Mucosa of stomach (tissue), 1 donor: ENCODE data around the gene PLXNB1.

Source experiments
- H3K27me3 ChIP-seq: one replicate; pipeline ENCODE4 v1.7.0; 2013; ENCODE audit warnings: mild to moderate bottlenecking, low read length; ENCODE audit not compliant: control insufficient read depth, insufficient read depth
- H3K36me3 ChIP-seq: one replicate; pipeline ENCODE4 v1.7.0; 2013; ENCODE audit warnings: low read length; ENCODE audit not compliant: control insufficient read depth, insufficient read depth
- H3K4me1 ChIP-seq: one replicate; pipeline ENCODE4 v1.7.0; 2013; ENCODE audit warnings: mild to moderate bottlenecking, low read length; ENCODE audit not compliant: control insufficient read depth, insufficient read depth
- H3K4me3 ChIP-seq: one replicate; pipeline ENCODE4 v1.7.0; 2013; ENCODE audit warnings: low read length
- H3K9ac ChIP-seq: one replicate; pipeline ENCODE4 v1.7.0; 2013; ENCODE audit warnings: mild to moderate bottlenecking, low read length, moderate library complexity
- H3K9me3 ChIP-seq: one replicate; pipeline ENCODE4 v1.7.0; 2013; ENCODE audit warnings: mild to moderate bottlenecking, low read length, moderate library complexity; ENCODE audit not compliant: control insufficient read depth
- donor health status: Pancreatic carcinoma.

PLXNB1 gene

DNA sequence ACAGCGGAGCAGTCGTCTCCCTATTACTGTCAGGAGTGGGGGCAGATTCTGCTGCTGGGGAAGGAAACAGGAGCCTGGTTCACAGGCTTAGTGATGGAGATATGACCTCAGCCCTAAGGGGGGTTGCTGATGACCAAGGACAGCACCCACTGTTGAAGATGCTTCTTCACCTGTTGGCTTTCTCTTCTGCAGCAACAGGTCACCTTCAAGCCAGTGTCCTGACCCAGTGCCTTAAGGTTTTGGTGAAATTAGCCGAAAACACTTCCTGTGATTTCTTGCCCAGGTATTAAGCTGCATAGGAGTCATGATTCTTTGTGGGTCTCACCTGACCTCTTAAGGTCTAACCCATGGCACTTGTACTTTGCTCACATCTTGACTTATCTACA lies 30.6 kb upstream of the PLXNB1 start:
- no peak overlapping the region for H3K4me3 ChIP-seq
- H3K36me3 ChIP-seq: no peaks in the 10 kb centered on the region
- H3K9ac ChIP-seq: no peak overlapping the region
- no peaks in the 10 kb centered on the region for H3K27me3 ChIP-seq
- H3K9me3 ChIP-seq: no peaks in the 10 kb centered on the region
- H3K4me1 ChIP-seq: peaks cover 10% of the 10 kb centered on the region

- no peaks in the 10 kb centered on the region for H3K27me3 ChIP-seq
- no peak overlapping the region for H3K9ac ChIP-seq
- no peaks in the 10 kb centered on the region for H3K9me3 ChIP-seq
- no peak overlapping the region for H3K4me3 ChIP-seq
- peaks cover 4% of the 10 kb centered on the region for H3K4me1 ChIP-seq
- no peaks in the 10 kb centered on the region for H3K36me3 ChIP-seq
These were observed 30.1 kb upstream of the PLXNB1 start for GRCh38 chr3:48459773-48460516.

DNA sequence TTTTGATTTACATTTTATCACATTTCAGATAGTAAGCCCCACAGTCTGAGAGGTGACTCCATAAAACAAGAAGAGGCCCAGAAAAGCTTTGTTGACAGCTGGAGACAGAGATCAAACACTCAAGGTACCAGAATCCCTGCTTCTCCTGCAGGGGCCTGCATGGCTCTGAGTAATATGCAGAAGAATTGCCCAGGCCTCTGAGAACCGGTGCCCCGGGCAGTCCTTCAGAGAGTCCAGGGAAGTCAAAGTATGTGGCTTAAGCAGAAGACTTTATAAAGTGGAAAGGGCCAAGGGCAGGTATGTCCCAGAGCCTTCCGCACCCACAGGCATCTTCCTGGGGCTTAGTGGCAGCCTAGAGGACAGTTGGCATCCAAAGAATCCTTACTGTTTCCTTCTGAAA lies 29.4 kb upstream of the PLXNB1 start:
- no peaks in the 10 kb centered on the region for H3K36me3 ChIP-seq

GRCh38 chr3:48456456-48456855 lies 26.6 kb upstream of the PLXNB1 start:
- Histone ChIP-seq H3K4me3 (no peak overlapping the region), H3K4me1 (no peaks in the 10 kb centered on the region), H3K36me3 (no peaks in the 10 kb centered on the region), H3K9ac (no peak overlapping the region), H3K27me3 (no peaks in the 10 kb centered on the region), H3K9me3 (no peaks in the 10 kb centered on the region)

More for the DNA sequence above, 29.4 kb upstream of the PLXNB1 start:
- no peaks in the 10 kb centered on the region for H3K4me1 ChIP-seq
- no peaks in the 10 kb centered on the region for H3K27me3 ChIP-seq
- H3K9me3 ChIP-seq: no peaks in the 10 kb centered on the region
- H3K9ac ChIP-seq: no peak overlapping the region
- no peak overlapping the region for H3K4me3 ChIP-seq

- Histone ChIP-seq H3K36me3 (no peaks in the 10 kb centered on the region), H3K4me1 (peaks cover 5% of the 10 kb centered on the region)
These were observed 21.4 kb upstream of the PLXNB1 start for GRCh38 chr3:48451270-48451669.

DNA sequence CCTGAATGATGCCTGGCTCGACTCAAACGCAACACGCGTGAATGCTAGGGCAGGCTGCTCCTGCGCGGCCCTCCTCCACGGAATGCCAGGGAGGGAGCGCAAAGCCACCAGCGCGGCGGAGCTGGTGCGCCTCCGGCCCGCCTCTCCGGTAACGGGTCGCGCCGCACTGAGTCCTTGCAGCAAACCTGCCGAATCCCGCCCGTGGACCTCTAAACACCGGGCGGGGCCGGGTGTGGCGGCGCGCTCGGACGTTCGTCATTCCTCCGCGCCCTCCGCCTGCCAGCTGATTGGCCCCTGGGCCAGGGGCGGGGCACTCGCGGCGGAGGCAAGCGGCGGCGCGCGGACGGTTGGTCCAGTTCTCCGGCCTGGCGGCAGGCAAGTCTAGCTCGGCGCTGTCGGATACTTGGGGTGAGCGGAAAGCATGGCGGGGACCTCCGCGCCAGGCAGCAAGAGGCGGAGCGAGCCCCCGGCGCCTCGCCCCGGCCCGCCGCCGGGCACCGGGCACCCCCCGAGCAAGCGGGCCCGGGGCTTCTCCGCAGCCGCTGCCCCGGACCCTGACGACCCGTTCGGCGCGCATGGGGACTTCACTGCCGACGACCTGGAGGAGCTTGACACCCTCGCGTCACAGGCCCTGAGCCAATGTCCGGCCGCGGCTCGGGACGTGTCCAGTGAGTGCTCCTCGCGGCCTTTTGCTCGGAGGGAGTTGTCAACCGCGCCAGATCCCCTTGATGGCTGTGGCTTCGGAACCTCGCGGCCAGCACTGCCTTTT lies 16.7 kb upstream of the PLXNB1 start, which contains the start of gene ATRIP:
TSS of gene ATRIP (plus strand) at position 313 of the 769 bp plus-strand sequence. CDS start at position 422, 109 bp downstream.
- no peaks in the 10 kb centered on the region for H3K27me3 ChIP-seq
- H3K9me3 ChIP-seq: no peaks in the 10 kb centered on the region
- peak within 1 kb of the TSS; percentile 80 for H3K4me3 ChIP-seq
- no peaks in the 10 kb centered on the region for H3K36me3 ChIP-seq
- H3K4me1 ChIP-seq: peaks cover 9% of the 10 kb centered on the region
- H3K9ac ChIP-seq: peak within 1 kb of the TSS; percentile 80

More at GRCh38 chr3:48451270-48451669, 21.4 kb upstream of the PLXNB1 start:
- Histone ChIP-seq H3K27me3 (no peaks in the 10 kb centered on the region), H3K4me3 (no peak overlapping the region), H3K9me3 (no peaks in the 10 kb centered on the region), H3K9ac (no peak overlapping the region)

DNA sequence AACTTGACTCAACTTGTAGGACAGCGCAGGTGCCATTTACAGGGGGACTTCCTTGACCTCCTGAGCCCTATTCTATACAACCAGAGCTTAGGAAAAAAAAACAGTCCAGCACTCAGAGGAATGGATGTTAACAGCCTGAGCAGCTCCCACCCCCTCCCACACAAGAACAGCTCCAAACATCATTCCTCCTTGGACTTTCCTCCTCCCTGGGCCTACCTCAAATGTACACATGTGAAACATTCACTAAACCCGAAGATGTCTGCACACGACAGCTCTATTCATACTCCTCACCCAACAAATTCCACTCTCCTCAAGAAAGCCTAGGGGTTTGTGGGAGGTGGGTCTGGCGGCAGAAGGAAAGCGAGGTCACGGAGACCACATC lies 16.1 kb upstream of the PLXNB1 start:
- H3K9ac ChIP-seq: peak overlapping the region; percentile 80
- no peaks in the 10 kb centered on the region for H3K9me3 ChIP-seq
- H3K27me3 ChIP-seq: no peaks in the 10 kb centered on the region
- no peaks in the 10 kb centered on the region for H3K36me3 ChIP-seq
- peaks cover 13% of the 10 kb centered on the region for H3K4me1 ChIP-seq
- H3K4me3 ChIP-seq: peak overlapping the region; percentile 80

DNA sequence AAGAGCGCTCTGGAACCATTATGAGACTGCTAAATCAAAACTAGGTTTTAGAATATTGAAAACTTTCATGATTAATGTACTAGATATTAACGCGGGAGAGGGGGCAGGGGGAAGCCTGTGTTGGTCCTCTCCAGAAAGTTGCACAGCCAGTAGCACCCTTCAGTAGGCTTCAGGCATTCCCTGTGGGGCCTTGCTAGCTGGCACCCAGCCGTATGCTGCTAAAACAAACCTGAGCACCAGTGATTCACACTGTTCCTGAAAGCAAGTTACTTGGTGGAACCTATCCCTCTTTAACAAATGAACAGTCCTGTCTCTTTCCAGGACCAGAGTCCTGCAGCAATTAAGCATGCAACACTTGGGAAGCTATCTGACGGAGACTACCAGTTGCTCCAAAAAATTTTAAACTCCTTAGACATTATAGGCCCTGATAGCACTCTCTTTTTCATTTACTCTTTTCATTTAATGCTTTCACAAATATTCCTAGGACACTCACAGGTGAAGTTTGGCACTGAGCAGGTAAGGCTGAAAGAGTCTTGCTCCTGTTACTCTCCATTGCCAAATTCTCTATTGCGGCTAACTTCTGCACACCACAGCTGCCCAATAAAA lies 15.5 kb upstream of the PLXNB1 start:
- Histone ChIP-seq H3K9ac (no peak overlapping the region), H3K9me3 (no peaks in the 10 kb centered on the region), H3K27me3 (no peaks in the 10 kb centered on the region), H3K4me1 (peaks cover 13% of the 10 kb centered on the region), H3K4me3 (peak overlapping the region; percentile 80), H3K36me3 (no peaks in the 10 kb centered on the region)

DNA sequence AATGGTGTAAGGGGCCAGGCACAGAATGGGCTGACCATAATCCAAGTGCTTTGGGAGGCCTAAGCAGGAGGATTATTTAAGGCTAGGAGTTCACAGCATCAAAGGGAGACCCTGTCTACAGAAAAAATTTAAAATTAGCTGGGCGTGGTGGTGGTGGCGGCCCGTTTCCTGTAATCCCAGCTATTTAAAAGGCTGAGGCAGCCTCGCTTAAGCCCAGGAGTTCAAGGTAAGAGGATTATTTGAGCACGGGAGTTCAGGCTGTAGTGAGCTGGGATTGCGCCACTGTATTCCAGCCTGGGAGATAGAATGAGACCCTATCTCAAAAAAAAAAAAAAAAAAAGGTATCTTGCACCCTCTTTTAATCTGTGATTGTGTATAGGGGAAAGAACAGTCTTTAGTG lies 12.1 kb upstream of the PLXNB1 start:
- H3K4me3 ChIP-seq: no peak overlapping the region
- peak overlapping the region; percentile 18 for H3K9ac ChIP-seq
- no peaks in the 10 kb centered on the region for H3K27me3 ChIP-seq
- H3K36me3 ChIP-seq: no peaks in the 10 kb centered on the region
- no peaks in the 10 kb centered on the region for H3K9me3 ChIP-seq
- peaks cover 7% of the 10 kb centered on the region for H3K4me1 ChIP-seq

DNA sequence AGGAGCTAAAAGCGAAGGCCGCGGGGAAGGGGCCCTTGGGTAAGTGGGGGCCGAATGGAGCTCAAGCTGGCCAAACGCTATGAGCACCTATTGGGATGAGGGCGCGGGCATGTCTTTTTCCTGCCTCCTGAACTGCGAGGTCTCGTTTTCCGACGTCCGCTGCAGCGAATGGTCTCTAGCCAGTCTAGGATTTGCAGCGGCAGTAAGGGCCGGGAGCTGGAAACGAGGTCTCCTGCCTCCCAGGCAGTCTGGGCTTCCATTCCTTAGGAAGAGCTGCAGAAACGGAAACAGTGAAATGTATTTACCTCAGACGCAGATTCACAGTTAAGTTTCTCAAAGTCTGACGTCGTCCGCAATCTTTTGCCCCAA lies 10.7 kb upstream of the PLXNB1 start:
- no peaks in the 10 kb centered on the region for H3K27me3 ChIP-seq
- H3K4me1 ChIP-seq: peaks cover 14% of the 10 kb centered on the region

GRCh38 chr3:48439820-48440589 lies 10.1 kb upstream of the PLXNB1 start, which contains the start of the genes CCDC51 and TMA7:
CCDC51 (minus strand) TSS chr3:48440119; CDS start chr3:48435128, 4,991 bp downstream.
TMA7 (plus strand) TSS chr3:48440257; CDS start chr3:48440297, 40 bp downstream.
- Histone ChIP-seq H3K9ac (peak within 1 kb of the TSS; percentile 93), H3K36me3 (no peaks in the 10 kb centered on the region), H3K27me3 (no peaks in the 10 kb centered on the region), H3K9me3 (no peaks in the 10 kb centered on the region), H3K4me1 (peaks cover 15% of the 10 kb centered on the region), H3K4me3 (peak within 1 kb of the TSS; percentile 98)

More for the DNA sequence above, 10.7 kb upstream of the PLXNB1 start:
- Histone ChIP-seq H3K36me3 (no peaks in the 10 kb centered on the region), H3K4me3 (peak overlapping the region; percentile 98), H3K9me3 (no peaks in the 10 kb centered on the region), H3K9ac (peak overlapping the region; percentile 93)
